Gastroesophageal sphincter (tissue), 4 donors: Measurements from ENCODE around the gene CNFN. TPM values are rescaled to one million over a fixed set of nuclear protein-coding genes. Genes with fewer than 3 reads are reported as not detected.
A peak's percentile ranks its signal among the peaks of the same experiment; 100 is the strongest.

Experiments used
- ATAC-seq: fragments of 150-250 bp; one replicate; pipeline ENCODE4 v1.9.1; 2016; ENCODE audit warnings: mild to moderate bottlenecking, moderate library complexity
- H3K27ac ChIP-seq, 4 donors: fragments of 200-600 bp; sonication (generic) in 3 of 4; 1 replicate in 3 of 4; 2 replicates in 1 of 4; pipeline ENCODE4 v1.5.1; 2016 to 2019
- H3K27me3 ChIP-seq: fragments of 200-600 bp; sonication (generic); one replicate; pipeline ENCODE4 v1.5.1; 2019
- H3K36me3 ChIP-seq, 2 donors: fragments of 200-600 bp; sonication (generic); one replicate each; pipeline ENCODE4 v1.5.1; 2019; ENCODE audit warnings: control low read depth in 1 of 2
- H3K4me1 ChIP-seq, 3 donors: fragments of 200-600 bp; sonication (generic); 1 replicate in 2 of 3; 2 replicates in 1 of 3; pipeline ENCODE4 v1.5.1; 2016 to 2019; ENCODE audit warnings: control low read depth in 2 of 3
- H3K4me3 ChIP-seq, 2 donors: fragments of 200-600 bp; sonication (generic); one replicate each; pipeline ENCODE4 v1.5.1; 2019; ENCODE audit warnings: mild to moderate bottlenecking in 1 of 2, moderate library complexity in 1 of 2
- H3K9me3 ChIP-seq, 3 donors: fragments of 200-600 bp; sonication (generic); one replicate each; pipeline ENCODE4 v1.5.1; 2017 to 2019; ENCODE audit warnings: control low read depth in 2 of 3
- CTCF ChIP-seq, 4 experiments: fragments of 200-600 bp in 2 of 4; fragments of 450-650 bp in 2 of 4; sonication (generic) in 1 of 4; IDR thresholded peaks; one replicate each; pipeline ENCODE4 v1.5.1; 2017 to 2019; ENCODE audit warnings: antibody characterized with exemption in 4 of 4, mild to moderate bottlenecking in 2 of 4, moderate library complexity in 2 of 4
- EP300 ChIP-seq: sonication (generic); formaldehyde crosslinking; IDR thresholded peaks from one replicate; pipeline ENCODE4 v1.6.1; 2017; ENCODE audit warnings: antibody characterized with exemption, mild to moderate bottlenecking
- POLR2A ChIP-seq, 2 donors: fragments of 450-650 bp; IDR thresholded peaks; one replicate each; pipeline ENCODE4 v1.6.1; 2017; ENCODE audit warnings: antibody characterized with exemption in 2 of 2, mild to moderate bottlenecking in 2 of 2, moderate library complexity in 1 of 2
- POLR2AphosphoS5 ChIP-seq: sonication (generic); formaldehyde crosslinking; IDR thresholded peaks from one replicate; pipeline ENCODE4 v1.6.1; 2017; ENCODE audit warnings: antibody characterized with exemption
- WGBS, 2 donors: methylation state at CpG; one replicate each; pipeline ENCODE4 v1.1.5; 2018; ENCODE audit warnings: low coverage in 1 of 2; 5-methylcytosine and 5-hydroxymethylcytosine counted together
- total RNA-seq, 4 donors: library from RNA; depleted of rRNA; stranded (reverse); fragments of >200 nt; gene quantifications; one replicate each; pipeline ENCODE4 v1.1.0, GENCODE V29; 2016

CNFN gene
- total RNA-seq, 4 donors from 2014 or later, result 1.7 to 17.5 TPM; not detected in 2

- TF ChIP-seq POLR2AphosphoS5 (no peak), POLR2A (IDR thresholded peaks at IDR 0.05) (no peak), EP300 (no peak)
- no peak for ATAC-seq
- Histone ChIP-seq H3K9me3 (no peaks in the 10 kb centered on the region), H3K27ac (no peak overlapping the region), H3K36me3 (peaks cover 0 to 24% of the 10 kb centered on the region in 2 donors), H3K4me1 (peaks cover 0 to 10% (median 3%) of the 10 kb centered on the region in 3 donors), H3K4me3 (no peak overlapping the region), H3K27me3 (no peaks in the 10 kb centered on the region)
- WGBS, 2 donors, result 95 to 100% methylated on average over 1 to 8 of the region's 8 CpGs
Measured at GRCh38 chr19:42411581-42412178, 21.6 kb upstream of the CNFN start.

GRCh38 chr19:42410371-42410770, 20.3 kb upstream of the CNFN start:
- peaks cover 0 to 10% (median 3%) of the 10 kb centered on the region in 3 donors for H3K4me1 ChIP-seq
- no peak overlapping the region for H3K4me3 ChIP-seq
- H3K36me3 ChIP-seq, result peaks cover 0 to 29% of the 10 kb centered on the region in 2 donors
- no peak for TF ChIP-seq CTCF (IDR thresholded peaks at IDR 0.05)
- no peak for TF ChIP-seq POLR2A (IDR thresholded peaks at IDR 0.05)
- TF ChIP-seq POLR2AphosphoS5, result no peak
- TF ChIP-seq EP300, result no peak
- 90% methylated on average over 4 of the region's 30 CpGs; no CpG with 5 or more reads in 1 of the 2 donors for WGBS, 2 donors
- H3K27me3 ChIP-seq, result no peaks in the 10 kb centered on the region
- no peak overlapping the region for H3K27ac ChIP-seq
- no peaks in the 10 kb centered on the region for H3K9me3 ChIP-seq
- no peak for ATAC-seq

GRCh38 chr19:42409477-42409876, 19.4 kb upstream of the CNFN start:
- H3K36me3 ChIP-seq, result peaks cover 0 to 29% of the 10 kb centered on the region in 2 donors
- peak; percentile 52 for ATAC-seq
- 43 to 100% methylated on average over 1 of the region's 6 CpGs for WGBS, 2 donors

GRCh38 chr19:42407816-42408175, 17.7 kb upstream of the CNFN start:
- no CpG with 5 or more reads among the region's 10 CpGs for WGBS, 2 donors
- H3K27ac ChIP-seq, result no peak overlapping the region
- H3K9me3 ChIP-seq, result no peaks in the 10 kb centered on the region
- H3K27me3 ChIP-seq, result no peaks in the 10 kb centered on the region
- no peak for ATAC-seq
- no peak overlapping the region for H3K4me3 ChIP-seq
- H3K4me1 ChIP-seq, result peaks cover 0 to 10% (median 3%) of the 10 kb centered on the region in 3 donors
- H3K36me3 ChIP-seq, result peaks cover 0 to 29% of the 10 kb centered on the region in 2 donors
- TF ChIP-seq POLR2A (IDR thresholded peaks at IDR 0.05), result no peak

More at GRCh38 chr19:42409477-42409876, 19.4 kb upstream of the CNFN start:
- Histone ChIP-seq H3K27me3 (no peaks in the 10 kb centered on the region), H3K27ac (no peak overlapping the region), H3K9me3 (no peaks in the 10 kb centered on the region), H3K4me1 (peaks cover 0 to 10% (median 3%) of the 10 kb centered on the region in 3 donors), H3K4me3 (no peak overlapping the region)
- no peak for TF ChIP-seq POLR2AphosphoS5
- TF ChIP-seq POLR2A (IDR thresholded peaks at IDR 0.05), result no peak
- TF ChIP-seq CTCF (IDR thresholded peaks at IDR 0.05), result no peak

- no peak overlapping the region for H3K4me3 ChIP-seq
- TF ChIP-seq POLR2A (IDR thresholded peaks at IDR 0.05), result no peak
- no peak for TF ChIP-seq POLR2AphosphoS5
- TF ChIP-seq CTCF (IDR thresholded peaks at IDR 0.05), result no peak
- TF ChIP-seq EP300, result no peak
- H3K9me3 ChIP-seq, result no peaks in the 10 kb centered on the region
- 82% methylated on average over 17 of the region's 30 CpGs; no CpG with 5 or more reads in 1 of the 2 donors for WGBS, 2 donors
- no peaks in the 10 kb centered on the region for H3K27me3 ChIP-seq
- peaks cover 0 to 13% (median 6%) of the 10 kb centered on the region in 3 donors for H3K4me1 ChIP-seq
- no peak overlapping the region for H3K27ac ChIP-seq
- H3K36me3 ChIP-seq, result peaks cover 0 to 29% of the 10 kb centered on the region in 2 donors
- no peak for ATAC-seq
Measured at GRCh38 chr19:42407085-42407815, 17.2 kb upstream of the CNFN start.

GRCh38 chr19:42406111-42406510, 16.0 kb upstream of the CNFN start:
- Histone ChIP-seq H3K36me3 (peaks cover 0 to 29% of the 10 kb centered on the region in 2 donors), H3K4me1 (peaks cover 0 to 22% (median 10%) of the 10 kb centered on the region in 3 donors), H3K27me3 (no peaks in the 10 kb centered on the region), H3K9me3 (no peaks in the 10 kb centered on the region), H3K4me3 (no peak overlapping the region), H3K27ac (no peak overlapping the region)
- ATAC-seq, result no peak
- 80% methylated on average over 1 of the region's 11 CpGs; no CpG with 5 or more reads in 1 of the 2 donors for WGBS, 2 donors
- no peak for TF ChIP-seq POLR2A (IDR thresholded peaks at IDR 0.05)
- TF ChIP-seq EP300, result no peak
